ENCODE measurements around the gene HOXA3. TPM values are rescaled to one million over a fixed set of nuclear protein-coding genes. Genes with fewer than 3 reads are reported as not detected.

The HOXA3 gene
- total and polyA plus RNA-seq, 9 of the 15 experiments (the other 6 are each of a cell fraction or from before 2014, with no cell fraction given), result 0.04 to 0.13 TPM; not detected in 7

GRCh38 chr7:27064661-27065060, 87.7 kb downstream of the HOXA3 start (continued):
- TF ChIP-seq ZKSCAN8 (CRISPR knock-in tag; IDR thresholded peaks at IDR 0.05) (no peak), MEF2A (IDR thresholded peaks at IDR 0.05; ENCODE audit: control insufficient read depth, low read depth, low read length) (no peak), RBFOX2 (IDR thresholded peaks at IDR 0.05; ENCODE audit: low read depth, low read length) (no peak), ZNF277 (CRISPR knock-in tag; IDR thresholded peaks at IDR 0.05; ENCODE audit: borderline replicate concordance) (no peak), ETV5 (CRISPR knock-in tag; IDR thresholded peaks at IDR 0.05; ENCODE audit: low read depth) (no peak), RBM25 (IDR thresholded peaks at IDR 0.05; ENCODE audit: low read depth, low read length, severe bottlenecking) (no peak), HBP1 (CRISPR knock-in tag; IDR thresholded peaks at IDR 0.05) (no peak), NFIC (IDR thresholded peaks at IDR 0.05) (no peak), ZNF76 (CRISPR knock-in tag; IDR thresholded peaks at IDR 0.05; ENCODE audit: borderline replicate concordance) (no peak), CHAMP1 (IDR thresholded peaks at IDR 0.05) (no peak), MYNN (IDR thresholded peaks at IDR 0.05) (no peak), MYNN (CRISPR knock-in tag; IDR thresholded peaks at IDR 0.05) (no peak), FUS (optimal IDR thresholded peaks at IDR 0.05; ENCODE audit: low read depth, low read length) (no peak), ZNF354B (CRISPR knock-in tag; IDR thresholded peaks at IDR 0.05) (no peak)
- TF ChIP-seq, protein P1, sequence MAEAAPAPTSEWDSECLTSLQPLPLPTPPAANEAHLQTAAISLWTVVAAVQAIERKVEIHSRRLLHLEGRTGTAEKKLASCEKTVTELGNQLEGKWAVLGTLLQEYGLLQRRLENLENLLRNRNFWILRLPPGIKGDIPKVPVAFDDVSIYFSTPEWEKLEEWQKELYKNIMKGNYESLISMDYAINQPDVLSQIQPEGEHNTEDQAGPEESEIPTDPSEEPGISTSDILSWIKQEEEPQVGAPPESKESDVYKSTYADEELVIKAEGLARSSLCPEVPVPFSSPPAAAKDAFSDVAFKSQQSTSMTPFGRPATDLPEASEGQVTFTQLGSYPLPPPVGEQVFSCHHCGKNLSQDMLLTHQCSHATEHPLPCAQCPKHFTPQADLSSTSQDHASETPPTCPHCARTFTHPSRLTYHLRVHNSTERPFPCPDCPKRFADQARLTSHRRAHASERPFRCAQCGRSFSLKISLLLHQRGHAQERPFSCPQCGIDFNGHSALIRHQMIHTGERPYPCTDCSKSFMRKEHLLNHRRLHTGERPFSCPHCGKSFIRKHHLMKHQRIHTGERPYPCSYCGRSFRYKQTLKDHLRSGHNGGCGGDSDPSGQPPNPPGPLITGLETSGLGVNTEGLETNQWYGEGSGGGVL (CRISPR knock-in tag; IDR thresholded peaks at IDR 0.05), result no peak

Measured in K562 (cell line).